CD4-positive, alpha-beta T cell (primary cell): Measurements from ENCODE around the gene CCSER1. TPM values are rescaled to one million over a fixed set of nuclear protein-coding genes. Genes with fewer than 3 reads are reported as not detected.

Experiments used
- ATAC-seq: fragments of 200-7000 bp; cut with Tn5 transposase; one replicate; pipeline ENCODE4 v1.10.0; 2022; ENCODE audit warnings: mild to moderate bottlenecking; ENCODE audit not compliant: poor library complexity
- CTCF ChIA-PET: fragments of 350-600 bp; sonication (Branson Sonifier 250); formaldehyde crosslinking; loops from one replicate; lab custom pipeline; 2021; ENCODE audit warnings: antibody characterized with exemption, inconsistent platforms; lab: Charles Lee
- POLR2A ChIA-PET: fragments of 350-600 bp; sonication (Branson Sonifier 250); formaldehyde crosslinking; loops from one replicate; lab custom pipeline; 2021; ENCODE audit warnings: antibody characterized with exemption, inconsistent platforms; lab: Charles Lee
- DNase-seq, 14 experiments: peaks; one replicate each; pipeline ENCODE4 v3.0.0-alpha.2; 2013 to 2020; ENCODE audit warnings: mixed read lengths in 2 of 14
- H3K27ac ChIP-seq, 2 donors: one replicate each; pipeline versions ENCODE4 v1.5.1 to v1.7.0; 2013; ENCODE audit warnings: low read length in 2 of 2, low read depth in 1 of 2, mild to moderate bottlenecking in 1 of 2
- H3K27me3 ChIP-seq, 2 experiments: 1 replicate in 1 of 2; 2 replicates in 1 of 2; pipeline versions ENCODE4 v1.6.1 to v1.7.0; 2013; ENCODE audit warnings: low read length in 2 of 2, control low read depth in 1 of 2, mild to moderate bottlenecking in 1 of 2, moderate library complexity in 1 of 2; ENCODE audit not compliant: insufficient read depth in 2 of 2, control insufficient read depth in 1 of 2
- H3K36me3 ChIP-seq: one replicate; pipeline ENCODE4 v1.6.1; 2013; ENCODE audit warnings: low read length, control low read depth; ENCODE audit not compliant: insufficient read depth
- H3K4me1 ChIP-seq: one replicate; pipeline ENCODE4 v1.6.1; 2013; ENCODE audit warnings: low read length, control low read depth; ENCODE audit not compliant: insufficient read depth
- H3K4me3 ChIP-seq: one replicate; pipeline ENCODE4 v1.5.1; 2013; ENCODE audit warnings: mild to moderate bottlenecking, low read length, moderate library complexity
- H3K9me3 ChIP-seq, 2 experiments: 1 replicate in 1 of 2; 2 replicates in 1 of 2; pipeline versions ENCODE4 v1.6.1 to v1.7.0; 2013; ENCODE audit warnings: low read length in 2 of 2, mild to moderate bottlenecking in 2 of 2, control low read depth in 1 of 2, moderate library complexity in 1 of 2; ENCODE audit not compliant: control insufficient read depth in 1 of 2, insufficient read depth in 1 of 2
- H3K27ac Mint-ChIP-seq: one replicate; pipeline ENCODE4 v1.8.0; 2020; ENCODE audit warnings: mixed read lengths
- H3K27me3 Mint-ChIP-seq: one replicate; pipeline ENCODE4 v1.8.0; 2021; ENCODE audit warnings: mixed read lengths
- H3K36me3 Mint-ChIP-seq: one replicate; pipeline ENCODE4 v1.8.0; 2021; ENCODE audit warnings: low read depth, mixed read lengths
- H3K4me1 Mint-ChIP-seq: one replicate; pipeline ENCODE4 v1.8.0; 2021; ENCODE audit warnings: low read depth, mixed read lengths
- H3K4me3 Mint-ChIP-seq: one replicate; pipeline ENCODE4 v1.8.0; 2020; ENCODE audit warnings: mild to moderate bottlenecking, mixed read lengths
- H3K9me3 Mint-ChIP-seq: one replicate; pipeline ENCODE4 v1.8.0; 2020; ENCODE audit warnings: mixed read lengths
- intact Hi-C, 2 experiments: fragments of 100-400 bp; cut with DNase I in 1 of 2; cut with micrococcal nuclease in 1 of 2; formaldehyde crosslinking; loops; one replicate each; pipeline versions ENCODE4 v1.15.1 to v1.9.0; 2023 to 2025; cut with DNase I, micrococcal nuclease
- total RNA-seq, 174 experiments: library from RNA in 2 of 174; stranded (reverse) in 2 of 174; gene quantifications; one replicate each; pipeline ENCODE4 v1.2.3 and lab custom pipeline; 2021 to 2026
- TF ChIP-seq, protein P1 (sequence below): fragments of 200-600 bp; IDR thresholded peaks from one replicate; pipeline ENCODE4 v1.8.0; 2022; ENCODE audit warnings: antibody characterized with exemption, mild to moderate bottlenecking

Gene CCSER1
- total RNA-seq, 2 experiments from 2014 or later, result 0.36 to 0.71 TPM

DNA sequence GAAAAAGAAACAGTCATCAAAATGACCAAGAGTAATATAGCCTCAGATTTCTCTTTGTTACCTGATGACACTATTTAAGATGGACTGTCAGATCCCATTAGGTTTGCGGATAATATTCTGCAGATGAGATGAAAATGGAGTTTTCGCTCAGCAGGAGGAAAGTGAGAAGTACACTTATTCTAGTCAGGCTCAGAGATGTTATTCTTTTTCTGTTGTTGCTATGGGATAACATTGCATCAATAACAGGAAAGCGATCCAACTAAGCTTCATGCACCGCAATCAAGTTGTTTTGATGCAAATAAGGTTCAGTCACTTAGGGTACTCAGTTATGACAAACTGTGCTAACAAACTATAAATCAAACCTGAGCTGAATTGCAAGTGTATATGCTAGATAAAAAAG lies 415.0 kb downstream of the CCSER1 start:
- TF ChIP-seq, protein P1, sequence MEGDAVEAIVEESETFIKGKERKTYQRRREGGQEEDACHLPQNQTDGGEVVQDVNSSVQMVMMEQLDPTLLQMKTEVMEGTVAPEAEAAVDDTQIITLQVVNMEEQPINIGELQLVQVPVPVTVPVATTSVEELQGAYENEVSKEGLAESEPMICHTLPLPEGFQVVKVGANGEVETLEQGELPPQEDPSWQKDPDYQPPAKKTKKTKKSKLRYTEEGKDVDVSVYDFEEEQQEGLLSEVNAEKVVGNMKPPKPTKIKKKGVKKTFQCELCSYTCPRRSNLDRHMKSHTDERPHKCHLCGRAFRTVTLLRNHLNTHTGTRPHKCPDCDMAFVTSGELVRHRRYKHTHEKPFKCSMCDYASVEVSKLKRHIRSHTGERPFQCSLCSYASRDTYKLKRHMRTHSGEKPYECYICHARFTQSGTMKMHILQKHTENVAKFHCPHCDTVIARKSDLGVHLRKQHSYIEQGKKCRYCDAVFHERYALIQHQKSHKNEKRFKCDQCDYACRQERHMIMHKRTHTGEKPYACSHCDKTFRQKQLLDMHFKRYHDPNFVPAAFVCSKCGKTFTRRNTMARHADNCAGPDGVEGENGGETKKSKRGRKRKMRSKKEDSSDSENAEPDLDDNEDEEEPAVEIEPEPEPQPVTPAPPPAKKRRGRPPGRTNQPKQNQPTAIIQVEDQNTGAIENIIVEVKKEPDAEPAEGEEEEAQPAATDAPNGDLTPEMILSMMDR, result no peak
- Histone ChIP-seq H3K36me3 (no peaks in the 10 kb centered on the region), H3K27ac (no peak overlapping the region), H3K4me1 (no peaks in the 10 kb centered on the region), H3K4me3 (no peak overlapping the region), H3K9me3 (no peaks in the 10 kb centered on the region), H3K27me3 (no peaks in the 10 kb centered on the region)
- CTCF ChIA-PET, result no interaction called here
- H3K27ac Mint-ChIP-seq, result no peak overlapping the region
- ATAC-seq (no peak), DNase-seq (no peak)
- H3K36me3 Mint-ChIP-seq, result no peaks in the 10 kb centered on the region
- intact Hi-C loops, result no loop called here
- H3K4me3 Mint-ChIP-seq, result no peak overlapping the region
- peaks cover 5% of the 10 kb centered on the region for H3K4me1 Mint-ChIP-seq
- no peaks in the 10 kb centered on the region for H3K9me3 Mint-ChIP-seq
- no peaks in the 10 kb centered on the region for H3K27me3 Mint-ChIP-seq
- POLR2A ChIA-PET, result no interaction called here

- Histone ChIP-seq H3K4me3 (no peak overlapping the region), H3K9me3 (no peaks in the 10 kb centered on the region), H3K4me1 (no peaks in the 10 kb centered on the region), H3K36me3 (no peaks in the 10 kb centered on the region), H3K27me3 (no peaks in the 10 kb centered on the region), H3K27ac (no peak overlapping the region)
- no peaks in the 10 kb centered on the region for H3K9me3 Mint-ChIP-seq
- ATAC-seq (no peak), DNase-seq (no peak)
- intact Hi-C loops, result no loop called here
- no peak overlapping the region for H3K4me3 Mint-ChIP-seq
- no peaks in the 10 kb centered on the region for H3K27me3 Mint-ChIP-seq
- no peak overlapping the region for H3K27ac Mint-ChIP-seq
- CTCF ChIA-PET, result no interaction called here
- peaks cover 5% of the 10 kb centered on the region for H3K4me1 Mint-ChIP-seq
- POLR2A ChIA-PET, result no interaction called here
- TF ChIP-seq, protein P1, result no peak
- H3K36me3 Mint-ChIP-seq, result no peaks in the 10 kb centered on the region
These were observed 416.4 kb downstream of the CCSER1 start for GRCh38 chr4:90543419-90544170.

GRCh38 chr4:90544532-90545045 lies 417.4 kb downstream of the CCSER1 start:
- H3K27ac ChIP-seq, result no peak overlapping the region
- ChIA-PET CTCF (no interaction called here), POLR2A (no interaction called here)
- no peak for ATAC-seq
- Mint-ChIP-seq H3K27me3 (no peaks in the 10 kb centered on the region), H3K27ac (no peak overlapping the region), H3K4me1 (peaks cover 5% of the 10 kb centered on the region), H3K4me3 (no peak overlapping the region), H3K9me3 (no peaks in the 10 kb centered on the region), H3K36me3 (no peaks in the 10 kb centered on the region)
- H3K27me3 ChIP-seq, result no peaks in the 10 kb centered on the region
- DNase-seq, result no peak
- H3K36me3 ChIP-seq, result no peaks in the 10 kb centered on the region
- intact Hi-C loops, result no loop called here
- TF ChIP-seq, protein P1, result no peak
- H3K9me3 ChIP-seq, result no peaks in the 10 kb centered on the region
- H3K4me3 ChIP-seq, result no peak overlapping the region
- no peaks in the 10 kb centered on the region for H3K4me1 ChIP-seq
